Activated CD4-positive, alpha-beta memory T cell treated with anti-CD3 and anti-CD28 coated beads for 36 hours (primary cell): ENCODE results near the gene HELZ. TPM values are rescaled to one million over a fixed set of nuclear protein-coding genes. Genes with fewer than 3 reads are reported as not detected.

ENCODE experiments used
- CTCF ChIA-PET: fragments of 350-600 bp; sonication (Branson Sonifier 250); formaldehyde crosslinking; loops from one replicate; lab custom pipeline; 2021; ENCODE audit warnings: antibody characterized with exemption, inconsistent platforms; lab: Charles Lee
- POLR2A ChIA-PET: fragments of 350-600 bp; sonication (Branson Sonifier 250); formaldehyde crosslinking; loops from one replicate; lab custom pipeline; 2021; ENCODE audit warnings: antibody characterized with exemption; lab: Charles Lee
- DNase-seq: peaks from one replicate; pipeline ENCODE4 v3.0.0-alpha.2; 2020
- H3K27ac Mint-ChIP-seq: one replicate; pipeline ENCODE4 v1.8.0; 2021; ENCODE audit warnings: mixed read lengths
- H3K27me3 Mint-ChIP-seq: one replicate; pipeline ENCODE4 v1.8.0; 2021; ENCODE audit warnings: mixed read lengths
- H3K36me3 Mint-ChIP-seq: one replicate; pipeline ENCODE4 v1.8.0; 2021; ENCODE audit warnings: mixed read lengths
- H3K4me1 Mint-ChIP-seq: one replicate; pipeline ENCODE4 v1.8.0; 2021; ENCODE audit warnings: low read depth, mixed read lengths
- H3K4me3 Mint-ChIP-seq: one replicate; pipeline ENCODE4 v1.8.0; 2021; ENCODE audit warnings: mild to moderate bottlenecking, mixed read lengths
- H3K9me3 Mint-ChIP-seq: one replicate; pipeline ENCODE4 v1.8.0; 2021; ENCODE audit warnings: mixed read lengths
- intact Hi-C: fragments of 100-400 bp; cut with micrococcal nuclease; formaldehyde crosslinking; loops from one replicate; pipeline ENCODE4 v1.15.1; 2023
- total RNA-seq, 2 experiments: library from RNA; stranded (reverse); gene quantifications; one replicate each; pipeline ENCODE4 v1.2.3, GENCODE V29; 2021

HELZ gene
- total RNA-seq, 2 experiments from 2014 or later, result 52.0 to 53.1 TPM

DNA sequence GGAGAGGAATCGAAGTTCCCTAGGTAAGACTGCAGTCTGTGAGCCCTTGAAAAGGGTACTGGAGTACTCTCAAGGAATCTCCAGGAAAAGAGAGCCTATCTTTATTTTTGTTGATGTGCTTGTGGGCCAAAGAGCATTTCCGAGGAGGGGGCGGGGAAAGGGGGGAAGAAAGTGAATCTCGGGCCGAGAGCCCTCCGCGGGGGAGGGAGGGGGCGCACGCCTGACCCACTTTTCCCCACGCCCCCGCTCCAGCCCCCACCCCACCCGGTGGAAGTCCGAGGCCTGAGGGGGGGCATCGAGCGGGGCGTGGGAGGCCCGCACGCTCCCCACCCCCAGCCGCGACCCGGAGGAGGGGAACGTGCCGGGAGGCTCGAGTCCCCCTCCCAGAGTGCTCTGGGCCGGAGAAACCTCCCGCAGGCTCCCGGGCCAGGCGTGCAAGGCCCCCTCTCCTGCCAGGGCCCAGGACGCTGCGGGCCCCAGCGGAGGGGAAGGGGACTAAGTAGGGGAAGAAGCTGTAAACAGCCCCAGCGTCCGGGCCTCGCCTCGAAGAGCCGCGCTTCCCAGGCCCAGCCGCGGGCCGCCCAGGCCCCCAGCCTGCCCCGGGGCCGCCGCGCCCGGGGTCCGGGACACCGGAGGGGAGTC is 444 bp downstream of the HELZ start:
- H3K4me1 Mint-ChIP-seq, result peaks cover 54% of the 10 kb centered on the region
- no peaks in the 10 kb centered on the region for H3K9me3 Mint-ChIP-seq
- no peak for DNase-seq
- H3K27me3 Mint-ChIP-seq, result no peaks in the 10 kb centered on the region
- peaks cover 19% of the 10 kb centered on the region for H3K36me3 Mint-ChIP-seq
- POLR2A ChIA-PET, result interaction anchor here (1.0 kb wide), 2 partner anchors 13 to 120 kb away, joined by 3 to 4 read pairs; no protein-coding TSS in a partner anchor
- intact Hi-C loops, result loop anchor here (5.0 kb wide), 1 partner anchor 113 kb away; no protein-coding TSS in a partner anchor
- peak overlapping the region; percentile 72 for H3K27ac Mint-ChIP-seq
- peak overlapping the region; percentile 84 for H3K4me3 Mint-ChIP-seq
- CTCF ChIA-PET, result no interaction called here

GRCh38 chr17:67243284-67243683 is 1.7 kb downstream of the HELZ start:
- H3K27me3 Mint-ChIP-seq, result no peaks in the 10 kb centered on the region
- H3K4me3 Mint-ChIP-seq, result peak overlapping the region; percentile 84
- peaks cover 25% of the 10 kb centered on the region for H3K36me3 Mint-ChIP-seq
- CTCF ChIA-PET, result interaction anchor here (0.6 to 1.0 kb wide), 2 partner anchors 11 to 22 kb away, joined by 3 read pairs; no protein-coding TSS in a partner anchor
- DNase-seq, result no peak
- POLR2A ChIA-PET, result interaction anchor here (0.6 kb wide), 1 partner anchor 1666 kb away, joined by 4 read pairs; no protein-coding TSS in a partner anchor
- intact Hi-C loops, result loop anchor here (5.0 kb wide), 1 partner anchor 114 kb away; no protein-coding TSS in a partner anchor
- no peaks in the 10 kb centered on the region for H3K9me3 Mint-ChIP-seq
- H3K27ac Mint-ChIP-seq, result peak overlapping the region; percentile 72
- H3K4me1 Mint-ChIP-seq, result peaks cover 62% of the 10 kb centered on the region

GRCh38 chr17:67241719-67242341 is 3.2 kb downstream of the HELZ start:
- Mint-ChIP-seq H3K4me1 (peaks cover 56% of the 10 kb centered on the region), H3K27ac (no peak overlapping the region), H3K9me3 (no peaks in the 10 kb centered on the region), H3K4me3 (no peak overlapping the region), H3K36me3 (peaks cover 26% of the 10 kb centered on the region), H3K27me3 (no peaks in the 10 kb centered on the region)
- POLR2A ChIA-PET, result interaction anchor here (0.6 kb wide), 1 partner anchor 110 kb away, joined by 3 read pairs; no protein-coding TSS in a partner anchor
- CTCF ChIA-PET, result no interaction called here
- intact Hi-C loops, result loop anchor here (5.0 kb wide), 1 partner anchor 115 kb away; no protein-coding TSS in a partner anchor
- no peak for DNase-seq

DNA sequence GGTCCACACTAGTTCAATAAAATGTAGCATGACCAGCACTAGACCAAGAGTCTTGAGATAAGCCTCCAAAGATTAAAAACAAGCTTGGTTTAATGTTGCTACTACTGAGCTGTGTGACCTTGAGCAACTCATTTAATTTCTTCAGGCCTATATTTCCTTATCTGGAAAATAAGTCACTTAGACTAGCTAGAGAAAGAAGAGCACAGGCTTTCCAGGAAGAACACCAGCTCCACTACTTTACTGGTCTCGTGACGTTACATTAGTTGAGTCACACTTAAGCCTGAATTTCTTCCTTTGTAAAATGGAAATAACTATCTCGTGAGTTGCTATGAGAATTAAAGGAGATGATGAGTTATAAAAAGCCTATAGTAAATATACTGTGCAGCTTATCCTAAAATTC is 5.4 kb downstream of the HELZ start:
- no peaks in the 10 kb centered on the region for H3K9me3 Mint-ChIP-seq
- intact Hi-C loops, result no loop called here
- H3K4me1 Mint-ChIP-seq, result peaks cover 56% of the 10 kb centered on the region
- H3K27ac Mint-ChIP-seq, result no peak overlapping the region
- CTCF ChIA-PET, result interaction anchor here (0.8 to 1.5 kb wide), 2 partner anchors 16 to 18 kb away, joined by 3 to 7 read pairs; no protein-coding TSS in a partner anchor
- no peaks in the 10 kb centered on the region for H3K27me3 Mint-ChIP-seq
- POLR2A ChIA-PET, result no interaction called here
- peaks cover 38% of the 10 kb centered on the region for H3K36me3 Mint-ChIP-seq
- no peak overlapping the region for H3K4me3 Mint-ChIP-seq
- DNase-seq, result no peak

DNA sequence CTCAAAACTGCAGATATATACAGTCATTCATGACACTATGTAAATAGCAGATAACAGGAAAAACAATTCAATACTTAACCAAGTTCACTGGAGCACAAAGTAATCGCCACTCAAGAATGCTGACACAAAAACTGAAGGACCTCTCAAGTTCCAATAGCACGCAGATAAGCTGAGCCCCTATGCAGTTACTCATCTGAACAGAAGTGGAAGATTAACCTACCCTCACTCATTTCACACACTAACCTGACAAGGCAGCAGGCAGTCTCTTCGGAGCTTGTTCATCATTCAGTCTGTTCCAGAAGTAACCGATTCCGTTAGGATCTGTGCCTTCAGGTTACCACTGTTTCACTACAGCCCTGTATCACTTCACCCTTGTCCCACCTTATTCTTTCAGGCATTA is 6.0 kb downstream of the HELZ start:
- Mint-ChIP-seq H3K27ac (peak overlapping the region; percentile 20), H3K4me3 (no peak overlapping the region), H3K27me3 (no peaks in the 10 kb centered on the region), H3K36me3 (peaks cover 39% of the 10 kb centered on the region), H3K9me3 (no peaks in the 10 kb centered on the region), H3K4me1 (peaks cover 56% of the 10 kb centered on the region)
- CTCF ChIA-PET, result interaction anchor here (1.5 kb wide), 1 partner anchor 17 kb away, joined by 7 read pairs; no protein-coding TSS in a partner anchor
- intact Hi-C loops, result no loop called here
- POLR2A ChIA-PET, result no interaction called here
- DNase-seq, result no peak

GRCh38 chr17:67232441-67232840 is 12.6 kb downstream of the HELZ start:
- Mint-ChIP-seq H3K27me3 (no peaks in the 10 kb centered on the region), H3K27ac (no peak overlapping the region), H3K36me3 (peaks cover 23% of the 10 kb centered on the region), H3K9me3 (no peaks in the 10 kb centered on the region), H3K4me1 (peaks cover 26% of the 10 kb centered on the region), H3K4me3 (no peak overlapping the region)
- ChIA-PET POLR2A (no interaction called here), CTCF (interaction anchor here (2.1 kb wide), 1 partner anchor 61 kb away, joined by 6 read pairs; no protein-coding TSS in a partner anchor)
- intact Hi-C loops, result no loop called here
- no peak for DNase-seq

- H3K4me1 Mint-ChIP-seq, result peaks cover 29% of the 10 kb centered on the region
- H3K9me3 Mint-ChIP-seq, result no peaks in the 10 kb centered on the region
- intact Hi-C loops, result no loop called here
- ChIA-PET POLR2A (no interaction called here), CTCF (no interaction called here)
- no peak overlapping the region for H3K27ac Mint-ChIP-seq
- H3K27me3 Mint-ChIP-seq, result no peaks in the 10 kb centered on the region
- DNase-seq, result no peak
- no peak overlapping the region for H3K4me3 Mint-ChIP-seq
- peaks cover 16% of the 10 kb centered on the region for H3K36me3 Mint-ChIP-seq
Observed at GRCh38 chr17:67229109-67229955, 15.7 kb downstream of the HELZ start.

- H3K9me3 Mint-ChIP-seq, result no peaks in the 10 kb centered on the region
- POLR2A ChIA-PET, result no interaction called here
- no peak for DNase-seq
- CTCF ChIA-PET, result no interaction called here
- peaks cover 39% of the 10 kb centered on the region for H3K4me1 Mint-ChIP-seq
- intact Hi-C loops, result no loop called here
- H3K36me3 Mint-ChIP-seq, result peaks cover 20% of the 10 kb centered on the region
- no peak overlapping the region for H3K4me3 Mint-ChIP-seq
- no peak overlapping the region for H3K27ac Mint-ChIP-seq
- no peaks in the 10 kb centered on the region for H3K27me3 Mint-ChIP-seq
Observed at GRCh38 chr17:67227488-67227887, 17.5 kb downstream of the HELZ start.

GRCh38 chr17:67225316-67225715 is 19.7 kb downstream of the HELZ start:
- POLR2A ChIA-PET, result no interaction called here
- Mint-ChIP-seq H3K36me3 (peaks cover 17% of the 10 kb centered on the region), H3K4me3 (no peak overlapping the region)

GRCh38 chr17:67224736-67225135 is 20.3 kb downstream of the HELZ start:
- CTCF ChIA-PET, result interaction anchor here (2.3 to 6.1 kb wide), 2 partner anchors 24 to 67 kb away, joined by 8 to 96 read pairs; no protein-coding TSS in a partner anchor
- Mint-ChIP-seq H3K27me3 (no peaks in the 10 kb centered on the region), H3K4me1 (peaks cover 48% of the 10 kb centered on the region), H3K27ac (no peak overlapping the region), H3K36me3 (peaks cover 17% of the 10 kb centered on the region), H3K9me3 (no peaks in the 10 kb centered on the region), H3K4me3 (no peak overlapping the region)
- intact Hi-C loops, result no loop called here
- DNase-seq, result no peak
- POLR2A ChIA-PET, result no interaction called here

More at GRCh38 chr17:67225316-67225715, 19.7 kb downstream of the HELZ start:
- no peaks in the 10 kb centered on the region for H3K9me3 Mint-ChIP-seq
- CTCF ChIA-PET, result interaction anchor here (2.3 kb wide), 1 partner anchor 24 kb away, joined by 8 read pairs; no protein-coding TSS in a partner anchor
- H3K27me3 Mint-ChIP-seq, result no peaks in the 10 kb centered on the region
- no peak overlapping the region for H3K27ac Mint-ChIP-seq
- H3K4me1 Mint-ChIP-seq, result peaks cover 45% of the 10 kb centered on the region
- no peak for DNase-seq
- intact Hi-C loops, result no loop called here

GRCh38 chr17:67223924-67224323 is 21.1 kb downstream of the HELZ start:
- no peaks in the 10 kb centered on the region for H3K9me3 Mint-ChIP-seq
- H3K27ac Mint-ChIP-seq, result peak overlapping the region; percentile 61
- intact Hi-C loops, result no loop called here
- no peaks in the 10 kb centered on the region for H3K27me3 Mint-ChIP-seq
- peak; percentile 41 for DNase-seq
- ChIA-PET CTCF (interaction anchor here (1.1 to 6.1 kb wide), 3 partner anchors 16 to 67 kb away, joined by 3 to 96 read pairs (median 8); no protein-coding TSS in a partner anchor), POLR2A (no interaction called here)
- no peak overlapping the region for H3K4me3 Mint-ChIP-seq
- peaks cover 46% of the 10 kb centered on the region for H3K4me1 Mint-ChIP-seq
- peaks cover 17% of the 10 kb centered on the region for H3K36me3 Mint-ChIP-seq
